ENCODE measurements around the gene VLDLR.
"Not testable (repeated sequence)": the region's sequence is repeated elsewhere in the genome, so short reads cannot be mapped to it uniquely, and the experiment has no call there.

The VLDLR gene

DNA sequence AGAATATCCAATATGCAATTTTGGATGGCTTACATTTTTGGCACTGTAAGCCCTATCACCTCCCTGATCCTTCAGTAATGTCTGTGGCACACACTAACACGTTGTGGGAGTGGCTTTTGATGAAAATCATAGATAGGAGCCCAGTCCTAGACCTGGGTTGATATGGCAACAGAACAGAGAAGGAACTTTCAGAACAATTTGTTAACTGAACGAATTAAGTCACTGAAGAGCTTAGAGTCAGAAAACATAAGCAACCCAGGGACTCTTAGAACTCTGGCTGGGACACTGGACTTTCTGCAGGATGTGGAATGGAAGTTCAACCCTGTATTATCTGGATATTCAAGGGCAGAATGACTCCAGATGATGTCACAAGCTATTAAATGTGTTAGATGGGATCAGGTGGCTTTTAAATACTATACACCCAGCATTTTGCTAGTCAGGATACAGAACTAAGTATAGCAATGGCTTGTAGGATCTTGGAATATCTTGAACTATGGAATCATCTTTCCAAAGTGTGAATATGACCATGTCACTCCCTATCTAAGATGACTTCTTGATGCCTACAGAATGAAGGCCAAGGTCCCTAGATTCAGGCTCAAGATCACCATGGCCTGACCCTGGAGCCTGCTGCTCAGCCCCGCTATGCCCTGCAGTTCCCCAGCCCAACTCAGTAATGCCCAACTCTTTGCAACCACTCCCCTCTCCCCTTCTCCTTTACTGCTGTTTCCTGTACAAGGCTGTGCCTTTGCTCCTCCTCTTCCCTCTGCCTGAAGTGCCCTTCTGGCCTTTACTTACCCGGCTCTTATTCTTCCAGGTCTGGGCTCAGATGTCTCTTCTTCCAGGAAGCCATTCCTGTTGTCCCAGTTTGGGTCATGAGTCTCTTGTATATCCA, 42.8 kb downstream of the VLDLR start:
- DNase-seq (ENCODE audit: low read depth): no peak

DNA sequence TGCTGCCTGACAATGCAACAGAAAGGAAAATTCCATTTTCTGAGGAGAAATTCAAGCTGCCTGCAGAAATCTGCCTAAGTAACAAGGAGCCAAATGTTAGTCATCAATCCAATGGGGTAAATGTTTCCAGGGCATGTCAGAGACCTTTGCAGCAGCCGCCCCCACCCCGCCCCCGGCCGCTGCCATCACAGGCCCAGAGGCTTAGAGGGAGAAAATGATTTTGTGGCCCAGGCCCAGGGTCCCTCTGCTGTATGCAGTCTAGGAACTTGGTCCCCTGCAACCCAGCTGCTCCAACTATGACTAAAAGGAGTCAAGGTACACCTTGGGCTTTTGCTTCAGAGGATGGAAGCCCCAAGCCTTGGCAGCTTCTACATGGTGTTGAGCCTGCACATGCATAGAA, 45.0 kb downstream of the VLDLR start:
- DNase-seq (ENCODE audit: low read depth): no peak

DNA sequence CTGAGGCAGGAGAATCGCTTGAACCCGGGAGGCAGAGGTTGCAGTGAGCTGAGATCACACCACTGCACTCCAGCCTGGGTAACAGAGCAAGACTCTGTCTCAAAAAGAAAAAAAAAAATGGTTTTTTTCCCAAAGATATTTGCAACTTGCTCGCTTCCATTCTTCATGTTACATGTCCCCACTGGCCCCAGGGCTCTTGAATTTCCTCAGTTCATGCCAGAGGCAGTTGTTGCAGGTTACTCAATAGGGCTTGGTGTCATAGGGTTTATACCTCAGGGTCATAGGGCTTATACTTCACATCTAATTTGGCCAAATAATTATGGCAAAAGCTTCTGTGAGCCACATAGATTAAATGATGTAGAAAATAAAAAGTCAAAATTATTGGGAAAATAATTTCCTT, 51.6 kb downstream of the VLDLR start:
- no peak for DNase-seq (ENCODE audit: low read depth)

DNA sequence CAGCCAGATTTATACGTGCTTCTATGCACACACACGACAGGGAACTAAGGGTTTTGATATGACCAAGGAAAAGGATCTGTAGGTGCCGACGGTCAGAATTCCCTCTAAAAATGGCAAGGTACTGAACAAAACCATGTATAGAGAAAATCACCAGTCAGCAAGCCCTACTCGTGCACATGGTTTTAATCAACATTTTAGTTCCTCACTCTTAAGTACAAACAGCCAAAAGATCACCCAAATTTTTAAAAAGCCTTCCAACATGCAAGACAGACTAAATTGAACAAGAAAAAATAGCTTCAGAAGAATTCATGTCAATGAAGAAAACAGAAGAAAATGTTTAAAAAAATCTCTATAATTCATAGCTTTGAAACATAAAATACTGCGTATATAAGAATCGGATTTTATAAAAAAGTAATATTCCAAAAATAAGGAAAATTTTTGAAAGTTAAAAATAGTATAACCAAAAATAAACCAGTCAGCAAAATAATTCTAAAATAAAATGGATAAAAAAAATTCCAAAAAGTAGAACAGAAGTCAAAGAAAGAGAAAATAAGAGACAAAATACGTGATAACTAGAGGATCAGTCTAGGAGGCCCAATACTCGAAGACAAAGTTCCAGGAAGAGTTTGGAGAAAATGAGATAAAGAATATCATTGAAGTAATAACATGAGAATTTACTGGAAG, 52.7 kb downstream of the VLDLR start:
- no peak for DNase-seq (ENCODE audit: low read depth)

DNA sequence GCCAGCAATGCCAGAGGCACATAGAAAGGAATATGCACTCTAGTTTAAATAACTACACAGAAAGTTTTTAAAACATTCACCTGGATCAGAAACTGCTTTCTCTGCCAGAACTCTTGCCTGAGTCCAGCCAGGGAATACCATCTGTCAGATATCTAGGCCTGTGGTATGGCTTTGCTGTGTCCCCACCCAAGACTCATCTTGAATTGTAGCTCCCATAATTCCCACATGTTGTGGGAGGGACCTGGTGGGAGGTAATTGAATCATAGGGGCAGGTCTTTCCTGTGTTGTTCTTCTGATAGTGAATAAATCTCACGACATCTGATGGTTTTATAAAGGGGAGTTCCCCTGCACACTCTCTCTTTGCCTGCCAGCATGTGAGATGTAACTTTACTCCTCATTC, 54.2 kb downstream of the VLDLR start:
- DNase-seq (ENCODE audit: low read depth): no peak

GRCh38 chr9:2676466-2676865, 54.9 kb downstream of the VLDLR start:
- DNase-seq (ENCODE audit: low read depth): no peak

- DNase-seq (ENCODE audit: low read depth): no peak
Observed at GRCh38 chr9:2677915-2678889, 56.6 kb downstream of the VLDLR start.

DNA sequence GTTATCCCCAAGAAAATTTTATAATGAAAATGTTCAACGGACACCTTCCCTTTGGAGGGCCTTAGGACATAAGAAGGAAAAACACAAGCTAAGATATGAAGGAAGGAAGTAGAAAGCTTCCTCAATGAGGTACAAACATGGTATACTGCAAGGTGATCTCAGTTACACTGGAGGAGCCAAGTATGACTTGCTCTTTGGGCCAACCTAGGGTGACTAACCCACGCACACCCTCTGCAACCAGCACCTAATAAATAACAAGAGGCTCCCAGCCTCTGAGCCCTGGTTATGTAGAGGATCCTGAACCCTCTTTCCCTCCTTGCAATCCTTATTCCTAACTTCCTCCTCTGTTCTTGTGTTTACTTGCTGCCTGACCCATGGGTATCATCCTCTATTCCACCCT, 57.4 kb downstream of the VLDLR start:
- DNase-seq (ENCODE audit: low read depth): no peak

DNA sequence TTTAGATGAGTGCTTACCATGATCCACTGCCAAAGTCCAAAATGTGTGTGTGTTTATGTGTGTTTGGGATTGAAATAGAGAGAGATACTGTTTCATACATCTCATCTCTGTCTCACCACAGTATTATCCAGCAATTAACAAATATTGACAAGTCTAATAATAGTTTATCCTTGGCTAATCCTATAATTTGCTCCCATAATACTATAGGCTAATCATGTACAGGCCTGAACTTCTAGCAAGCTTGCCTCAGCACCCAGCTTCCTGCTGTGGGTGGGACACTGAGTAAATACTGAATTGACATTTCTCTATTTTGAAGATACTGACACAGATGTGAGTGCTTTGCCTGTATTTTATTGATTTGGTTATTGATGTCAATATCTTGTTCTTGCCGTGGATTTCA, 60.4 kb downstream of the VLDLR start:
- DNase-seq (ENCODE audit: low read depth): no peak

DNA sequence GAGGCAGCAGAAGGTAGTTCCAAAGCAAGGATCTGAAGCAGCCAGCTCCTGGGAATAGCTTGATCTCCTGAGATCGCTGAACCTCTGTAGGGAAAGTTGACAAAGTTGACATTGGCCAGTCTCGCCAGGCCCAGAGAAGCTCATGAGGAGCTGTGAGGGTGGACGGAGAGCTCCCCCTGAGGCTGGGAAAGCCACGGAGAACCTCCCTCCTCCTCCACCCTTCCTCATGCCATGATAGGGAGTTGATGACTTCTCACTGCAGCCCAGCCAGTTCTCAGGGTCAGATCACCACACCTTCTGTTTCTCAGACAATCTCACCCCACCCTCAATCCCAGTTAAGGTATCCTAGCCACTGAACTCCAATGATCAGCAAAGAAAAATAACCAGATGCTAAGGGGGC, 65.3 kb downstream of the VLDLR start:
- no peak for DNase-seq (ENCODE audit: low read depth)

DNA sequence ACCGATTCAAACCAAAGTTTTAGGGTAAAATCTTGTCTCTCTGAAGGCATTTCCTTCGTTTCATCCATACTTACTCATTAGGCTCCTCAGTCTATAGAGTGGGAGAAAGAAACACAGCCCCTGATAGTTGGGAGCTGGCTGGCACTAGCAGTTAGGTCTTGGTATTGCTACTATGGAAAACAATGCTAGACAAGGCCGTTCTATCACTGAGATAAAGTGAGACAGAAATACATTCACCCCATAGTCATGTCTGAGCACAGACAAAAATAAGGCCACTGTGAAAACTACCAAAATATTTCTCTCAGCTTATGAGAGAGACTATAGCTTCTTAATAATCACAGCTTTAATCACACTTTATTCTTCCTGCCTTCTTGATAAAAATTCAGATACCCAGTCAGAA, 67.0 kb downstream of the VLDLR start:
- no peak for DNase-seq (ENCODE audit: low read depth)

DNA sequence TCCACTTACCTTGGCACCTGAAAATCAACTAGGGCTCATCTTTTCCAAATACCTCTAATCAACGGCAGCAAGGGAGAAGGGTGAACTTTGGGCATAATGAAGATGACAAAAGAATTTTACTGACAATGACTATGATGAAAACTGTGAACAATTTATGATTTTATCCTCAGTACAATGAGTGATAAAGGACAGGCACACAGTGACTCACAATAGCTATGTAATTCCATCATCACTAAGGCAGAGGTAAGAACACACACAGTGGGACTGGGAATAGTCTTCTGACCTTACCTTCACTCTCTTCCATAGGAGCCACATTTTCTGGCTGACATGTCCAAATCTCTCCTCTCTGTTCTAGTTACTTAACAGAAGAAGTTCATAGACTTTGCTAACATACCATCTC, 69.6 kb downstream of the VLDLR start:
- DNase-seq (ENCODE audit: low read depth): no peak

DNA sequence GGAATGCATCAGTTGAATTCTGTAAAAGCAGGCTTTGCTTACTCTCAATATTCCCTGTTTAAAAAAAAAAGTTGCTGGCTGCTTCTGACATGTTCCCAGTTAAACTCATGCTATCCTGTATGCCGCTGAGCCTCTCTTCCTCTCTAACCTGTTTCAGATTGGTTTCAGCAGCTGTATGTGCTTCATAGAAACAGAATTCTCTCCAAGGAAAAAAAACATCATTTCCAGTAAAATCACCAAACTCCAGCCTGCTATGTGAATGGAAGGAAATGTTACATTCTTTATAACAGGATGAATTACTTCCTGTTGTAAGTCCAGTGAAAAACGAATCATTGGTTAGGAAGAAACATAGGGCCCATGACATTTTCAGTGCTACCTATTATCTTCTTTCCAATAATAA, 70.0 kb downstream of the VLDLR start:
- DNase-seq (ENCODE audit: low read depth): no peak

DNA sequence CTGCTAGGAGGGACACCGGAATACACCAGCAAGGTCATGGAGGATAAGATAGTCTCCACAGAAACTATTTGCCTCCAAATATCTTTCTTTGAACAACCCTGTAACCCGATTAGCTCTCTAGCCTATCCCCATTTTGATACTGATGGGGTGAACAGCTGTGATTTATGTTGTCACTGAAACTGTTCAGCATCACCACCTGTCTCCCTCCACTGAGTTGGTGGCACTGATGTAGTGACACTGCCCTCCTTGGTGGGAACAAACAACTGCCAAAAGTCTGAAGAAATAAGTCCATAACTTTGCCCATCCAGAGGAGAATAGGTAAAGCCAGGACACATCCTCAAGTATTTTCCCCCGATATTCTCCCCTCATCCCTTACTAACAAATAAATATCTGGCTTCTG, 71.5 kb downstream of the VLDLR start:
- DNase-seq (ENCODE audit: low read depth): no peak

DNA sequence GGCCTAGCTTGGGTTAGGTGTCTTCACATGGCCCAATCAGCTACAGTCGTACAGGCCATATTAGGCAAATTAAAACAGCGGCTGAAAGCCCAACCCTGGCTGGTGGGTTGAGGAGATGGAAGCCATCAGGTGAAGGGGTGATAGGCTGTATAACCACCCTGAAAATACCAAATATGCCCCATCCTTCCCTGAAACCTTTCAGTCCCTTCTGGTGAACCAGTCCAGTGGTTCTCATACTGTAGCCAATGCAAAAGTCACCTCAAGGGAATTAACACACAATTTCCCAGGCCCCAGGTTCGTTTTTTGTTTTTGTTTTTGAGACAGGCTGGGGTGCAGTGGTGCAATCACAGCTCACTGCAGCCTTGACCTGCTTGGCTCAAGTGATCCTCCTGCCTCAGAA, 75.9 kb downstream of the VLDLR start:
- DNase-seq (ENCODE audit: low read depth): no peak

GRCh38 chr9:2700398-2700797, 78.8 kb downstream of the VLDLR start:
- no peak for DNase-seq (ENCODE audit: low read depth)

DNA sequence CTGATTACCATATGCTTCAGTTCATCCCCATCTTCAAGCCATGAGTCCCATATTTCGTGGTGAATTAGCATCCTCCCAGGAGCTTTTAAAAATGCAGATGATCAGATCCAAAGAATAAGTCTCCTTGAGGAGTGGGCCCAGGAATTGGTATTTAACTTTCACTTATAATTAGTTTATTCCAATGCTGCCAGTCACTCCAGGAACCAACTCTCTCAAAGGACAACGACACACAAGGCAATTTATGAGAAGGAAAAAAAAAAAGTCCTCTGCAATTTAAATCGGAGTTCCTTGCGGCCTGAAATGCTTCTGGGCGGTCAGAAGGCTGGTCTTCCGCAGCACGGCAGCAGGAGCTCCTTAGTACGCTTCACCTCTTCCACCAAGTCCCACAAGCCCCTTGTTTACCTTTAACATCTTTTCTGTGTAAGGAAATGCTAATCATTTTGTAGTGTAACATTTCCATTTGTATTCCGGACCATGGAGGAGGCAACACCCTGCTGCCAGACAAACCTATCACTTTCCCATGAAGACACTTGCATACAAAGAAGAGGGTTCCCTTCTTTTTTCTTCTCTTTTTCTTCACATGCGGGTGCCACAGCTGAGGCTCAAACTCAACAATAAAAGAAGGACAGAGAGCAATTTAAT, 79.4 kb downstream of the VLDLR start:
- no peak for DNase-seq (ENCODE audit: low read depth)

- no peak for DNase-seq (ENCODE audit: low read depth)
Observed at GRCh38 chr9:2704504-2704903, 82.9 kb downstream of the VLDLR start.

DNA sequence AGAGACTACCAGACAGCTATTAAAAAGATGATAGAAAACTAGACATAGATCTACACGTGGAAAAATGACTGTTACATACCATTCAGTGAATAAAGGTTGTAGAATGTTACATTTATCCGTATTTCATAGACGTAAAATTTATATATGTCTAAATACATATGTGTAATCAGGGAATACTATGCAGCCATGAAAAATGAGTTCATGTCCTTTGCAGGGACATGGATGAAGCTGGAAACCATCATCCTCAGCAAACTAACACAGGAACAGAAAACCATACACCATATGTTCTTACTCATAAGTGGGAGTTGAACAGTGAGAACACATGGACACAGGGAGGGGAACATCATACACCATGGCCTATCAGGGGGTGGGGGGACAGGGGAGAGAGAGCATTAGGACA, 85.7 kb downstream of the VLDLR start:
- DNase-seq (ENCODE audit: low read depth): not testable (repeated sequence)

Measured in ELR (cell line).